ENCODE measurements around the gene GMCL1. TPM values are rescaled to one million over a fixed set of nuclear protein-coding genes. Genes with fewer than 3 reads are reported as not detected.
A peak's percentile ranks its signal among the peaks of the same experiment; 100 is the strongest.

Gene GMCL1
- total and polyA plus RNA-seq, 2 of the 13 experiments (the other 11 are each of a cell fraction or from before 2014, with no cell fraction given), result 18.7 to 24.0 TPM

GRCh38 chr2:69914950-69915945 is 85.8 kb downstream of the GMCL1 start, which contains the start of gene MXD1 (continued):
- TF ChIP-seq ZNF770 (CRISPR knock-in tag; IDR thresholded peaks at IDR 0.05) (no peak), KLF11 (CRISPR knock-in tag; IDR thresholded peaks at IDR 0.05) (no peak), ZKSCAN5 (CRISPR knock-in tag; IDR thresholded peaks at IDR 0.05) (no peak), ZNF687 (CRISPR knock-in tag; IDR thresholded peaks at IDR 0.05) (no peak), ARNTL (CRISPR knock-in tag; IDR thresholded peaks at IDR 0.05) (no peak), ARNT2 (CRISPR knock-in tag; IDR thresholded peaks at IDR 0.05; ENCODE audit: low read depth) (peak; percentile 43; the same call in 1 of the 2 replicates), MTF2 (CRISPR knock-in tag; IDR thresholded peaks at IDR 0.05; ENCODE audit: borderline replicate concordance) (0 out of 2 replicates have a peak, but pooled peaks have one; percentile 38), NCOA5 (CRISPR knock-in tag; IDR thresholded peaks at IDR 0.05) (no peak), ZNF790 (CRISPR knock-in tag; IDR thresholded peaks at IDR 0.05; ENCODE audit: borderline replicate concordance) (no peak), PAF1 (CRISPR knock-in tag; IDR thresholded peaks at IDR 0.05) (no peak), USF2 (IDR thresholded peaks at IDR 0.05; ENCODE audit: low read depth, low read length) (no peak), USF2 (CRISPR knock-in tag; IDR thresholded peaks at IDR 0.05; ENCODE audit: borderline replicate concordance) (no peak), CHD2 (IDR thresholded peaks at IDR 0.05; ENCODE audit: low read depth, low read length) (peak; percentile 58; the same call in 1 of the 2 replicates), ZNF317 (CRISPR knock-in tag; IDR thresholded peaks at IDR 0.05) (0 out of 2 replicates have a peak, but pooled peaks have one; percentile 48), ZNF574 (CRISPR knock-in tag; IDR thresholded peaks at IDR 0.05) (no peak), HOXA7 (CRISPR knock-in tag; IDR thresholded peaks at IDR 0.05) (no peak), POLR2AphosphoS5 (IDR thresholded peaks at IDR 0.05; ENCODE audit: low read depth, low read length) (peak; percentile 57)
